Activated naive CD4-positive, alpha-beta T cell treated with anti-CD3 and anti-CD28 coated beads, Interleukin-2, amount 50 U/mL, for 72 hours (primary cell): ENCODE data around the gene KNG1. TPM values are rescaled to one million over a fixed set of nuclear protein-coding genes. Genes with fewer than 3 reads are reported as not detected.
"Not testable (repeated sequence)": the region's sequence is repeated elsewhere in the genome, so short reads cannot be mapped to it uniquely, and the experiment has no call there.

ENCODE experiments used
- ATAC-seq, 2 donors: fragments of 150-1000 bp; cut with Tn5 transposase; 2 replicates each; pipeline ENCODE4 v1.10.0; 2021; ENCODE audit warnings: mild to moderate bottlenecking in 2 of 2, moderate library complexity in 2 of 2
- DNase-seq, 2 donors: peaks; one replicate each; pipeline ENCODE4 v3.0.0; 2021 to 2022; ENCODE audit warnings: low spot score in 2 of 2
- H3K27ac Mint-ChIP-seq, 2 donors: one replicate each; pipeline ENCODE4 v1.8.0; 2022; ENCODE audit warnings: mild to moderate bottlenecking in 2 of 2, mixed read lengths in 2 of 2
- H3K36me3 Mint-ChIP-seq, 2 donors: one replicate each; pipeline ENCODE4 v1.8.0; 2022; ENCODE audit warnings: mixed read lengths in 2 of 2
- H3K9me3 Mint-ChIP-seq, 2 donors: one replicate each; pipeline ENCODE4 v1.8.0; 2022; ENCODE audit warnings: mixed read lengths in 2 of 2
- total RNA-seq, 2 donors: library from RNA; stranded (reverse); gene quantifications; one replicate each; pipeline ENCODE4 v1.2.3, GENCODE V29; 2022

The KNG1 gene
- total RNA-seq, 2 donors from 2014 or later, result not detected

GRCh38 chr3:186697510-186697909 is 19.6 kb upstream of the KNG1 start:
- DNase-seq (no peak), ATAC-seq (no peak)
- no peak overlapping the region for H3K27ac Mint-ChIP-seq

GRCh38 chr3:186700267-186700666 is 16.9 kb upstream of the KNG1 start:
- ATAC-seq (peak in 1 of 2 donors; percentile 40), DNase-seq (no peak)
- H3K36me3 Mint-ChIP-seq, result no peaks in the 10 kb centered on the region

More at GRCh38 chr3:186697510-186697909, 19.6 kb upstream of the KNG1 start:
- Mint-ChIP-seq H3K9me3 (no peaks in the 10 kb centered on the region), H3K36me3 (no peaks in the 10 kb centered on the region)

GRCh38 chr3:186702451-186702850 is 14.7 kb upstream of the KNG1 start:
- not testable (repeated sequence) for H3K27ac Mint-ChIP-seq, DNase-seq, H3K9me3 Mint-ChIP-seq

More at GRCh38 chr3:186700267-186700666, 16.9 kb upstream of the KNG1 start:
- H3K27ac Mint-ChIP-seq, result no peak overlapping the region
- H3K9me3 Mint-ChIP-seq, result no peaks in the 10 kb centered on the region

DNA sequence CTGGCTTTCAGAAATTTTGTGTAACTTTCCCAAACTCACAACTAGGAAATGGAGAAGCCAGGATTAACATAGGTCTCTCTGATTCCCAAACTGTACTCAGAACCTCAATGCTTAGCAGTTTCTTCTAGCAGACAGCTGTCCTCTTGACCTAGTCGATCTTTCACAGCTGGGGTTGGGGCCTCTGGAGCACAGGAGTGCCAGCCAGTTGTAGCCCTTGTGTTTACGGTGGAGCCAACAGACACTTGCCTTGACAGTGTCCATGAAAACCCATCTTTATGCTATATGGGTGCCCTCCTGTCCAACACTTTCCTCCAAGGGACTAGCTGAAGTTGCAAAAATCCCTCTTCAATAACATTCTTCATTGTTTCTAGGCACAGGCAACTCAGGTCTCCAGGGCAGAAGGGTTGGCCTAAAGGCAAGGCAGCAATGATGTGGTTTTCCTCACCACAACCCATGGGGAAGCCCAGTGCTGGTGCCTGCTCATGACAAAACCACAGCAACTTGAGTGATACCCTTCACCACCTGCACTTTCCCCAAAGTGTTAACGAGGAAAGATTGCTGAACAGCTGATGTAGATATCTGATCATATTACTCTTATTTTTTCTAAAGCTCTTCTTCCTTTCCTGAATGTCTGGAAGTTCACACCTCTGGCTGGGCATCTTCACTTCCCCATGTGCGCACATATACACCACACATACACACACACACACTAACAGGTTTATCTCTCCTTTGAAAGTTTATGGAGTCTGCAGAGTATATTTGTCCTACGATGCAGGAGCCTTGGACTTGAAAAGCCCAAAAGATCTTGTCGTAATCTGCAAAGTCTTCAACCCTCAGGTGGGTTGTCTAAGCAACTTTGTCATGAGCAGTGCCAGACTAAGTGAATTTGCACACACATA is 11.0 kb upstream of the KNG1 start:
- Mint-ChIP-seq H3K27ac (no peak overlapping the region), H3K9me3 (no peaks in the 10 kb centered on the region), H3K36me3 (no peaks in the 10 kb centered on the region)
- DNase-seq, result peak; percentile 50 to 55
- peak; percentile 100 for ATAC-seq

More at GRCh38 chr3:186702451-186702850, 14.7 kb upstream of the KNG1 start:
- H3K36me3 Mint-ChIP-seq, ATAC-seq: not testable (repeated sequence)

GRCh38 chr3:186708983-186709679 is 8.0 kb upstream of the KNG1 start:
- no peak for ATAC-seq
- no peaks in the 10 kb centered on the region for H3K36me3 Mint-ChIP-seq
- H3K9me3 Mint-ChIP-seq, result no peaks in the 10 kb centered on the region
- no peak for DNase-seq
- no peak overlapping the region for H3K27ac Mint-ChIP-seq

DNA sequence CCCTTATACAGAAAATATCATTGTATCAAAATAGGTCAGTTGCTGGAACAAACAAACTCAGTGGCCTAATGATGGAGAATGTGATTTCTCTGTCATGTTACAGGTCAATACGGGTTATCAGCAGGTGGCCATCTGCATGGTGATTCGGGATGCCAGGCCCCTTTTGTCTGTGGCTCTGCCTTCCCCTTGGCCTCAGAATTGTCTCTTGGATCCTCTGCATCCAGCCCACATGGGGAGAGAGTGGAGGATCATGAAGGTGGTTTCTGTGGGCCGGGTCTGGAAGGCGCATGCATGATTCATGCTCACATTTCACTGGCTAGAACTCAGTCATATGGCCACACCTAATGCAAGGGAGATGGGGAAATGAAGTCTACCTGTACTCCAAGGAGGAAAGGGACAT is 6.5 kb upstream of the KNG1 start:
- H3K27ac Mint-ChIP-seq, H3K36me3 Mint-ChIP-seq, DNase-seq, ATAC-seq, H3K9me3 Mint-ChIP-seq: not testable (repeated sequence)

GRCh38 chr3:186713499-186713898 is 3.7 kb upstream of the KNG1 start:
- no peak for ATAC-seq
- Mint-ChIP-seq H3K36me3 (no peaks in the 10 kb centered on the region), H3K27ac (no peak overlapping the region), H3K9me3 (no peaks in the 10 kb centered on the region)
- DNase-seq, result no peak

- no peak overlapping the region for H3K27ac Mint-ChIP-seq
- ATAC-seq, result no peak
Measured at GRCh38 chr3:186719945-186720739, 3.0 kb downstream of the KNG1 start.

DNA sequence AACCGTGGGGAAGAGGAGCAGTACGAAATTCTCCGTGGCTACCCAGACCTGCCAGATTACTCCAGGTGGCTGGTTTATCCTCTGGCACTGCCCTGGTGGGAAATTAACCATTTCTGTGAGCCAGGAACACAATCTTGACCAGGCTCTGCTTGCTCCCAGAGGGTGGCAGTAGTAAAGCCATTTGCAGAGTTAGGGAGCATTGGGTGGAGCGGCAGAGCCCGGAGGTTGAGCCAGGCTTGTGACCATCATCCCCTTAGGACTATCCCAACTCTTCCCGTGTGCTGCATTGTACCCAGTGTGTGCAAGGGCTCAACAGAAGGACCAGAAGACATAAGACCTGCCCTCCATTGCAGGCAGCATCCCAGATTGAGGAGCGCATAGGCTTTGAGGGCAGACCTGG is 5.3 kb downstream of the KNG1 start:
- Mint-ChIP-seq H3K27ac (no peak overlapping the region), H3K36me3 (no peaks in the 10 kb centered on the region), H3K9me3 (no peaks in the 10 kb centered on the region)
- DNase-seq (no peak), ATAC-seq (no peak)

More at GRCh38 chr3:186719945-186720739, 3.0 kb downstream of the KNG1 start:
- Mint-ChIP-seq H3K36me3 (no peaks in the 10 kb centered on the region), H3K9me3 (no peaks in the 10 kb centered on the region)
- no peak for DNase-seq

GRCh38 chr3:186724911-186725310 is 7.8 kb downstream of the KNG1 start:
- Mint-ChIP-seq H3K36me3 (no peaks in the 10 kb centered on the region), H3K9me3 (no peaks in the 10 kb centered on the region), H3K27ac (no peak overlapping the region)
- DNase-seq (no peak), ATAC-seq (no peak)

DNA sequence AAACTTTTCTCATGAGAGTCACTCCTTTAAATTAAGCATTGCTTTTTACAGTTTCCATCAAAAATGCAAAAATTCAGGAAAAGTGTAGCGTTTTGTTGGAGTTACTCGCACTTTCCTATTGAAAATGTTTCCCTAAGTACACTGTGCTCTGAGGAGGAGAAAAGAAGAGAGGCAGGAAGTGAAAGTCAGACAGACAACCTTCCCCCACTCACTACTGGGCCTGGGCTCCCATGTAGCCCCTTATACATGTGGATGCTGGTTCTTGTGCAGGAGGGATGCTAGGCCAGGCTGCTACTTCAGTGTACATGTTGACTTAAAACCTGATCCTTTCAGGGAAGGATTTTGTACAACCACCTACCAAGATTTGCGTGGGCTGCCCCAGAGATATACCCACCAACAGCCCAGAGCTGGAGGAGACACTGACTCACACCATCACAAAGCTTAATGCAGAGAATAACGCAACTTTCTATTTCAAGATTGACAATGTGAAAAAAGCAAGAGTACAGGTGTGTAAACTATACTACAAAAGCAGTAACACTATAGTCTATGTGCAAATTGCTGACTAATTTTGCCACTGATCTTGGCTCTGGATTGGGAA is 15.1 kb downstream of the KNG1 start:
- ATAC-seq (peak; percentile 45 to 96), DNase-seq (peak in 1 of 2 donors; percentile 19)
- H3K36me3 Mint-ChIP-seq, result no peaks in the 10 kb centered on the region
- H3K9me3 Mint-ChIP-seq, result no peaks in the 10 kb centered on the region
- H3K27ac Mint-ChIP-seq, result peak overlapping the region in 1 of 2 donors; percentile 45

DNA sequence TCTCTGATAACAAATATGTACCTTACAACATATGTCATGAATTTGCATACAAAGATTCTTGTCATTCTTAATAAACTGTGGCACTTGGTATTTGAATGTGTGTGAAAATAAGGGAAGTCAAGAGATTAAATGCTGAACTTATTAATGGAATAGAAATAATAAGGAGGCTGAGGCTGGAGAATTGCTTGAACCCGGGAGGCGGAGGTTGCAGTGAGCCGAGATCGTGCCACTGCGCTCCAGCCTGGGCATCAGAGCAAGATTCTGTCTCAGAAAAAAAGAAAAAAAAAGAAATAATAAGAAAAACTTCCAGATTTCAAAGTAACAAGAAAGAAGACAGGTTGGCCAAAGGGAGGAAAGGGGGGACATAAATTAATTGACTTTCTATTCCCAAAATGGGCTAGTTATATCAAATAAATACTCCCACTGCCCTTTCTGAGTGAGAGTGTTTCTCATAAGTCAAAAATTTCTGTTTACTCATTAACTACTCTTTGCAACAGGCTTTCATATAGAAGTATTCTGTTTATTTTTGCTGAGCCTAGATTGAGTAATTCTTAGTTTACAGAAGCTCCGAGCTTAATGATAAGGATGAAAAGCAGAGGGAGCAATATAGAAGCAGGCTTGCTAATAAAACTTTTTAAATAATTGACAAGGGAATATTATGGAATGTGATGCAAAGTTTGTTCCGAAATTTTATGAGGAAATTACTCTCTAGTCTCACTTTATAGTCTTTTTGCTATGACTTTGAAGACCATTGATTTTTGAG is 25.6 kb downstream of the KNG1 start:
- Mint-ChIP-seq H3K9me3 (no peaks in the 10 kb centered on the region), H3K27ac (no peak overlapping the region), H3K36me3 (peaks cover 5% of the 10 kb centered on the region in 2 donors)
- ATAC-seq, result no peak
- no peak for DNase-seq

DNA sequence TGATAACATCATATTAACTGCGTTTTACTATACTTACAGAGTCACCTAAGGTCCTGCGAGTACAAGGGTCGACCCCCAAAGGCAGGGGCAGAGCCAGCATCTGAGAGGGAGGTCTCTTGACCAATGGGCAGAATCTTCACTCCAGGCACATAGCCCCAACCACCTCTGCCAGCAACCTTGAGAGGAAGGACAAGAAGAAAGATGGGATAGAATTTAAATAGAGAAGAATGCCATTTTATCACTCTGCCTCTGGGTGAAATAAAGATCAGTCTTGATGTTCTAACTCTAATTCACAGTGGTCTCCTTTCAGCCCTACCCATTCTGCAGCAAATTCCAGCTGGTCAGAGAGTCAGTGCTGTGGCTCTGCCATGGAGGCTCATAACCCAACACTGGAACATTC is 26.5 kb downstream of the KNG1 start:
- ATAC-seq (no peak), DNase-seq (no peak)
- Mint-ChIP-seq H3K27ac (no peak overlapping the region), H3K9me3 (no peaks in the 10 kb centered on the region), H3K36me3 (peaks cover 5% of the 10 kb centered on the region in 2 donors)

DNA sequence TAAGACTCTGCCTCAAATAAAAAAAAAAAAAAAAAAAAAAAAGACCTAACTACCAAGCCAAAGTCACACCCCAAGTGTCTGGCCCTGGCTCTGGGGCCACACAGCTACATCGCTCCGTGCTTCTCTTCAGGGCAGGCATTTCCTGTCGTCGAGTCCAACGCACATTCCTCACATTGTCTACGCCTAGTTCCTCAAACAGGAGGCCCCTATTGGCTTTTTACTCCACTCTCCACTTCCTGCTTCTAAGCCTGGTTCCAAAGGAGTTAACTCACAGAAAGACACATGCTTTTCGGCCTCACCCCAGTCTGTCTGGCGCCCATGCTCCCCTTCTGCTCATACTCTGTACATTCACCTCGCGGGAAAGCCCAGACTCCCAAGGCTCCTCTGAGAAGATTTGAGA is 28.8 kb downstream of the KNG1 start:
- no peak for DNase-seq
- Mint-ChIP-seq H3K9me3 (no peaks in the 10 kb centered on the region), H3K27ac (peak overlapping the region in 1 of 2 donors; percentile 19), H3K36me3 (peaks cover 5% of the 10 kb centered on the region in 2 donors)
- ATAC-seq, result no peak

GRCh38 chr3:186750316-186750715 is 33.2 kb downstream of the KNG1 start:
- no peak overlapping the region for H3K27ac Mint-ChIP-seq
- H3K9me3 Mint-ChIP-seq, result no peaks in the 10 kb centered on the region

GRCh38 chr3:186751480-186751879 is 34.3 kb downstream of the KNG1 start:
- H3K36me3 Mint-ChIP-seq, result no peaks in the 10 kb centered on the region
- ATAC-seq (no peak), DNase-seq (no peak)
- H3K27ac Mint-ChIP-seq, result no peak overlapping the region
- H3K9me3 Mint-ChIP-seq, result no peaks in the 10 kb centered on the region

More at GRCh38 chr3:186750316-186750715, 33.2 kb downstream of the KNG1 start:
- H3K36me3 Mint-ChIP-seq, result peaks cover 0 to 5% of the 10 kb centered on the region in 2 donors
- DNase-seq (no peak), ATAC-seq (no peak)
